Measurements from ENCODE around the gene YRDC. TPM values are rescaled to one million over a fixed set of nuclear protein-coding genes. Genes with fewer than 3 reads are reported as not detected.

Gene YRDC
- total and polyA plus RNA-seq, 2 experiments from 2014 or later: 18.4 to 46.0 TPM

GRCh38 chr1:37764414-37764825 lies 43.6 kb downstream of the YRDC start:
- ATAC-seq (peak; percentile 76), DNase-seq (ENCODE audit: low spot score) (peak; percentile 95)
- H3K4me3 Mint-ChIP-seq: peak overlapping the region; percentile 74
- H3K9me2 ChIP-seq (ENCODE audit: insufficient read depth): no peaks in the 10 kb centered on the region
- H3K79me2 ChIP-seq (replicated peaks; ENCODE audit: insufficient read depth): no peaks in the 10 kb centered on the region
- H3F3A ChIP-seq (replicated peaks; ENCODE audit: low read depth): 0 out of 2 replicates have a peak, but pooled peaks cover 2% of the 10 kb centered on the region
- H3K27ac Mint-ChIP-seq: no peak overlapping the region
- no peak overlapping the region for H3K27ac ChIP-seq (ENCODE audit: low read depth)
- no peaks in the 10 kb centered on the region for H3K36me3 Mint-ChIP-seq (ENCODE audit: low read depth)
- no peaks in the 10 kb centered on the region; the same call in 1 of the 2 replicates for H4K20me1 ChIP-seq (replicated peaks; ENCODE audit: insufficient read depth)
- peak overlapping the region; percentile 66 for H3K4me3 ChIP-seq
- peaks cover 62% of the 10 kb centered on the region for H3K27me3 Mint-ChIP-seq (ENCODE audit: insufficient read depth, low read depth, poor library complexity)
- peaks cover 19% of the 10 kb centered on the region for H3K4me1 ChIP-seq (ENCODE audit: insufficient read depth)
- no peaks in the 10 kb centered on the region for H3K9me3 Mint-ChIP-seq
- no peak overlapping the region for H2AFZ ChIP-seq
- H3K36me3 ChIP-seq (ENCODE audit: insufficient read depth): no peaks in the 10 kb centered on the region
- TF ChIP-seq CREB1 (CRISPR knock-in tag; IDR thresholded peaks at IDR 0.05; ENCODE audit: low read depth): peak; percentile 64
- TF ChIP-seq ZNF114 (CRISPR knock-in tag; IDR thresholded peaks at IDR 0.05): 0 out of 2 replicates have a peak, but pooled peaks have one; percentile 62
- no peak for TF ChIP-seq JUNB (IDR thresholded peaks at IDR 0.05; ENCODE audit: unreplicated experiment)
- peak; percentile 98 for TF ChIP-seq REST (IDR thresholded peaks at IDR 0.05; ENCODE audit: unreplicated experiment)
- TF ChIP-seq CTCF (conservative IDR thresholded peaks at IDR 0.05; ENCODE audit: low read depth in 2 of 2): no peak
- H3K4me2 ChIP-seq: peak overlapping the region; percentile 93
- H3K27me3 ChIP-seq (ENCODE audit: insufficient read depth): peaks cover 91% of the 10 kb centered on the region
- peaks cover 28% of the 10 kb centered on the region for H3K4me1 Mint-ChIP-seq

GRCh38 chr1:37763791-37764413 lies 44.1 kb downstream of the YRDC start:
- H3K4me3 Mint-ChIP-seq: peak overlapping the region; percentile 74
- peaks cover 19% of the 10 kb centered on the region for H3K4me1 ChIP-seq (ENCODE audit: insufficient read depth)
- peaks cover 59% of the 10 kb centered on the region for H3K27me3 Mint-ChIP-seq (ENCODE audit: insufficient read depth, low read depth, poor library complexity)
- H3K4me1 Mint-ChIP-seq: peaks cover 28% of the 10 kb centered on the region
- H3K27me3 ChIP-seq (ENCODE audit: insufficient read depth): peaks cover 91% of the 10 kb centered on the region
- no peaks in the 10 kb centered on the region for H3K79me2 ChIP-seq (replicated peaks; ENCODE audit: insufficient read depth)
- no peak for ATAC-seq
- H3K27ac ChIP-seq (ENCODE audit: low read depth): no peak overlapping the region
- no peak overlapping the region for H2AFZ ChIP-seq
- no peaks in the 10 kb centered on the region for H3K9me3 Mint-ChIP-seq
- 0 out of 2 replicates have a peak, but pooled peaks cover 2% of the 10 kb centered on the region for H3F3A ChIP-seq (replicated peaks; ENCODE audit: low read depth)
- peak overlapping the region; percentile 93 for H3K4me2 ChIP-seq
- DNase-seq (ENCODE audit: low spot score): no peak
- peak overlapping the region; percentile 66; the same call in 1 of the 2 replicates for H3K4me3 ChIP-seq
- H3K36me3 Mint-ChIP-seq (ENCODE audit: low read depth): no peaks in the 10 kb centered on the region
- no peaks in the 10 kb centered on the region; the same call in 1 of the 2 replicates for H4K20me1 ChIP-seq (replicated peaks; ENCODE audit: insufficient read depth)
- H3K27ac Mint-ChIP-seq: no peak overlapping the region
- H3K9me2 ChIP-seq (ENCODE audit: insufficient read depth): no peaks in the 10 kb centered on the region
- no peaks in the 10 kb centered on the region for H3K36me3 ChIP-seq (ENCODE audit: insufficient read depth)
- TF ChIP-seq CREB1 (CRISPR knock-in tag; IDR thresholded peaks at IDR 0.05; ENCODE audit: low read depth) (no peak), STAT1 (IDR thresholded peaks at IDR 0.05; ENCODE audit: unreplicated experiment) (no peak), ETS1 (IDR thresholded peaks at IDR 0.05) (no peak), EZH2phosphoT487 (IDR thresholded peaks at IDR 0.05; ENCODE audit: unreplicated experiment) (no peak), JUNB (IDR thresholded peaks at IDR 0.05; ENCODE audit: unreplicated experiment) (no peak), ZNF331 (CRISPR knock-in tag; IDR thresholded peaks at IDR 0.05; ENCODE audit: low read depth) (no peak)
